ENCODE data around the gene NUPR2. TPM values are rescaled to one million over a fixed set of nuclear protein-coding genes. Genes with fewer than 3 reads are reported as not detected.

NUPR2 gene
- total and polyA plus RNA-seq, 2 of the 8 experiments (the other 6 are each of a cell fraction or from before 2014, with no cell fraction given) = not detected

GRCh38 chr7:56079450-56080185 is 36.6 kb downstream of the NUPR2 start:
- no peak overlapping the region for H3K18ac ChIP-seq (ENCODE audit: extremely low read depth, low read length)
- no peak overlapping the region for H3K23ac ChIP-seq (ENCODE audit: insufficient read length)
- H3K4me2 ChIP-seq (ENCODE audit: insufficient read depth in 1 of 2, low read depth in 2 of 2, low read length in 2 of 2) = no peak overlapping the region
- no peak for FAIRE-seq
- H3K14ac ChIP-seq (ENCODE audit: insufficient read length) = no peak overlapping the region
- peak in 1 of 2 experiments; percentile 56 for DNase-seq (ENCODE audit: low read depth in 1 of 2, low spot score in 2 of 2)
- H3K56ac ChIP-seq (replicated peaks; ENCODE audit: insufficient read length, low read depth, low read length) = no peak overlapping the region
- no peak overlapping the region for H4K5ac ChIP-seq (ENCODE audit: insufficient read length, low read depth, low read length)
- H2AFZ ChIP-seq (ENCODE audit: low read length) = no peak overlapping the region
- H3K9me3 ChIP-seq (ENCODE audit: insufficient read depth in 2 of 2, low read depth in 1 of 2, low read length in 1 of 2) = no peaks in the 10 kb centered on the region
- TF ChIP-seq RAD21 (IDR thresholded peaks at IDR 0.05 in 1 of 2, conservative IDR thresholded peaks at IDR 0.05 in 1 of 2; ENCODE audit: low read depth in 2 of 2, low read length in 2 of 2) (peak in 1 of 2 experiments; percentile 7; a peak in 2 of 4 replicates), SAP30 (IDR thresholded peaks at IDR 0.05; ENCODE audit: insufficient read depth, insufficient replicate concordance, low read length) (no peak), CREB1 (IDR thresholded peaks at IDR 0.05) (no peak), CTCF (IDR thresholded peaks at IDR 0.05; ENCODE audit: control extremely low read depth in 1 of 3, insufficient read depth in 1 of 3, low read depth in 1 of 3, low read length in 3 of 3) (peak; percentile 25 to 57 (median 53)), CHD2 (IDR thresholded peaks at IDR 0.05; ENCODE audit: low read length) (no peak)
- no peaks in the 10 kb centered on the region for H3K4me1 ChIP-seq (replicated peaks in 1 of 4; ENCODE audit: control insufficient read depth in 3 of 4, insufficient read depth in 4 of 4, low read length in 3 of 4)
- H3K36me3 ChIP-seq (ENCODE audit: control insufficient read depth in 2 of 4, insufficient read depth in 4 of 4, low read length in 3 of 4) = peaks cover 0 to 25% (median 8%) of the 10 kb centered on the region in 4 experiments; a peak in 7 of 8 replicates
- no peak overlapping the region for H2BK20ac ChIP-seq (ENCODE audit: low read length)
- H3K4ac ChIP-seq (replicated peaks; ENCODE audit: insufficient read length, low read depth, low read length) = no peak overlapping the region
- H2AK5ac ChIP-seq (ENCODE audit: low read depth, low read length) = no peak overlapping the region
- H2BK120ac ChIP-seq (replicated peaks; ENCODE audit: low read depth, low read length) = no peak overlapping the region
- H2BK5ac ChIP-seq (ENCODE audit: low read depth, low read length) = no peak overlapping the region
- H3K23me2 ChIP-seq (ENCODE audit: low read depth, low read length) = no peaks in the 10 kb centered on the region
- H3K79me2 ChIP-seq (ENCODE audit: control insufficient read depth in 1 of 2, insufficient read depth in 2 of 2, low read length in 2 of 2) = no peaks in the 10 kb centered on the region
- H3K79me1 ChIP-seq (ENCODE audit: low read depth, low read length) = no peaks in the 10 kb centered on the region
- H4K91ac ChIP-seq (replicated peaks; ENCODE audit: insufficient read length, low read length) = no peak overlapping the region
- H4K8ac ChIP-seq (ENCODE audit: extremely low read depth, insufficient read depth, low read length) = no peak overlapping the region
- ChIA-PET POLR2A (ENCODE audit: partially characterized antibody) (interaction anchor here (0.9 to 1.6 kb wide), 6 partner anchors 9 to 49 kb away, joined by 3 to 4 read pairs (median 3); partner anchors contain the start of genes CCT6A, PHKG1 and PSPH), CTCF (ENCODE audit: partially characterized antibody) (interaction anchor here (1.0 to 2.9 kb wide), 3 partner anchors 10 to 22 kb away, joined by 4 to 23 read pairs (median 5); partner anchors contain the start of gene PHKG1)
- H3K27me3 ChIP-seq (replicated peaks in 1 of 4; ENCODE audit: control insufficient read depth in 3 of 4, extremely low read depth in 1 of 4, insufficient read depth in 3 of 4, low read length in 3 of 4) = no peaks in the 10 kb centered on the region
- H4K20me1 ChIP-seq (replicated peaks in 1 of 2; ENCODE audit: control insufficient read depth in 1 of 2, insufficient read depth in 2 of 2, low read length in 2 of 2) = peaks cover 0 to 2% of the 10 kb centered on the region in 2 experiments
- no peak overlapping the region for H3K4me3 ChIP-seq (ENCODE audit: extremely low read depth in 1 of 4, insufficient read depth in 2 of 4, low read depth in 3 of 4, low read length in 4 of 4)
- no peak overlapping the region for H3K27ac ChIP-seq (ENCODE audit: low read depth, low read length)
- H3K9ac ChIP-seq (replicated peaks in 1 of 4; ENCODE audit: extremely low read depth in 1 of 4, low read depth in 3 of 4, low read length in 3 of 4) = no peak overlapping the region
- WGBS, 2 experiments (ENCODE audit: extremely low coverage in 1 of 2, insufficient coverage in 1 of 2, insufficient read length in 1 of 2, insufficient replicate concordance in 2 of 2, low coverage in 1 of 2, low lambda C conversion rate in 2 of 2, missing lambda C conversion rate in 1 of 2) = 89% methylated on average over 12 of the region's 12 CpGs; no CpG with 5 or more reads in 1 of the 2 experiments
- no peak overlapping the region for H2BK15ac ChIP-seq (ENCODE audit: low read length)
- no peak overlapping the region for H2BK12ac ChIP-seq (ENCODE audit: low read depth, low read length)

Measured in H1 (cell line).